ENCODE results near the gene NUDT16L1.

- TF ChIP-seq CTCF (conservative IDR thresholded peaks at IDR 0.05; ENCODE audit: low read depth, low read length) = no peak
- TF ChIP-seq EZH2 (IDR thresholded peaks at IDR 0.05; ENCODE audit: low read length, unreplicated experiment) = no peak
Measured at GRCh38 chr16:4691666-4692412, 1.5 kb upstream of the NUDT16L1 start.

All from PC-3 (cell line).